WTC11 (cell line): ENCODE results near the gene STPG3.

Experiments used
- ATF1 ChIP-seq: sonication (generic); formaldehyde crosslinking; IDR thresholded peaks from 2 replicates; pipeline ENCODE4 v1.8.1; 2023; ENCODE audit warnings: mild to moderate bottlenecking, moderate library complexity, missing genetic modification reagents
- CREB1 ChIP-seq: sonication (generic); formaldehyde crosslinking; IDR thresholded peaks from 2 replicates; pipeline ENCODE4 v1.8.0; 2023; ENCODE audit warnings: mild to moderate bottlenecking, missing genetic modification reagents
- ELF4 ChIP-seq: sonication (generic); formaldehyde crosslinking; IDR thresholded peaks from 2 replicates; pipeline ENCODE4 v1.8.1; 2022; ENCODE audit warnings: low read depth, mild to moderate bottlenecking, moderate library complexity, missing genetic modification reagents
- NR3C1 ChIP-seq: sonication (generic); formaldehyde crosslinking; conservative IDR thresholded peaks from 2 replicates; pipeline ENCODE4 v1.8.1; 2023; ENCODE audit warnings: low read depth, mild to moderate bottlenecking, missing genetic modification reagents
- RORB ChIP-seq: fragments of 250-450 bp; sonication (Bioruptor Pico); IDR thresholded peaks from 2 replicates; pipeline ENCODE4 v1.9.0; 2021; ENCODE audit warnings: mild to moderate bottlenecking
- SP1 ChIP-seq: sonication (generic); formaldehyde crosslinking; conservative IDR thresholded peaks from 2 replicates; pipeline ENCODE4 v1.8.1; 2022; ENCODE audit warnings: missing genetic modification reagents
- TF ChIP-seq, protein P1 (sequence below): fragments of 200-600 bp; IDR thresholded peaks from 2 replicates; pipeline ENCODE4 v1.8.0; 2022; ENCODE audit warnings: antibody characterized with exemption
- TF ChIP-seq, protein P2 (sequence below): sonication (generic); formaldehyde crosslinking; IDR thresholded peaks from 2 replicates; pipeline ENCODE4 v1.8.1; 2023; ENCODE audit warnings: mild to moderate bottlenecking, missing genetic modification reagents, moderate library complexity
- TF ChIP-seq, protein P3 (sequence below): sonication (generic); formaldehyde crosslinking; IDR thresholded peaks from 2 replicates; pipeline ENCODE4 v1.8.1; 2023; ENCODE audit warnings: mild to moderate bottlenecking, missing genetic modification reagents, borderline replicate concordance

DNA sequence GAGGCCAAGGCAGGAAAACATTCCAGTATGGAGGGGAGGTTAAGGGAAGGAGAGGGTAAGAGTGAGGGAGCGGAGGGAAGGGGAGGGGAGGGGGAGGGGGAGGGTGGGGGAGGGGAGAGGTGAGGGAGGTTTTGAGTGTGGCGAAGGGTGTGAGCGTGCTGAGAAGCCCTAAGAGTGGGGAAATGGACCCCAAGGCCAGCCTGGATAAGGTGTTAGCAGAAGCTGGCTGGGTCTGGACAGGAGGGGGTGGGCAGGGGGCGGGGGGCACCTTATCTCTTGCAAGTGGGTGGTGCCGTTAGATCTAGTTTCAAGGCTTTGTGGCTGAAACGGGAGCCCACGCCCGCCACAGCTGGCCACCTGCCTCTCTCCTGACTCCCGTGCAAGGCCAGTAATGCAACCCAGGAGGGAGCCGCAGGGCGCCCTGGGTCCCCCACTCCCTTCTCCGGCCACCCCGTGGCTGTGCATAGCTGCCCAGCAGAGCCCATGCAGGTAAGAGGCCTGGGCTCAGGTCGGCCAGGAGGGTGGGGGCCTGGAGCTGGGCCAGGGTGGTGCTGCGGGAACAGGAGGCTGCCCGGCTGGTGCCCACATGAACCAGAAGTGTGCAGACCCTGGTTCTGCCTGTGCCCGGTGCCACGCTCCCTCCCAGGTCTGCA lies 23.1 kb upstream of the STPG3 start:
- TF ChIP-seq ELF4 (CRISPR knock-in tag) = no peak
- TF ChIP-seq NR3C1 (CRISPR knock-in tag) = no peak
- TF ChIP-seq, protein P1, sequence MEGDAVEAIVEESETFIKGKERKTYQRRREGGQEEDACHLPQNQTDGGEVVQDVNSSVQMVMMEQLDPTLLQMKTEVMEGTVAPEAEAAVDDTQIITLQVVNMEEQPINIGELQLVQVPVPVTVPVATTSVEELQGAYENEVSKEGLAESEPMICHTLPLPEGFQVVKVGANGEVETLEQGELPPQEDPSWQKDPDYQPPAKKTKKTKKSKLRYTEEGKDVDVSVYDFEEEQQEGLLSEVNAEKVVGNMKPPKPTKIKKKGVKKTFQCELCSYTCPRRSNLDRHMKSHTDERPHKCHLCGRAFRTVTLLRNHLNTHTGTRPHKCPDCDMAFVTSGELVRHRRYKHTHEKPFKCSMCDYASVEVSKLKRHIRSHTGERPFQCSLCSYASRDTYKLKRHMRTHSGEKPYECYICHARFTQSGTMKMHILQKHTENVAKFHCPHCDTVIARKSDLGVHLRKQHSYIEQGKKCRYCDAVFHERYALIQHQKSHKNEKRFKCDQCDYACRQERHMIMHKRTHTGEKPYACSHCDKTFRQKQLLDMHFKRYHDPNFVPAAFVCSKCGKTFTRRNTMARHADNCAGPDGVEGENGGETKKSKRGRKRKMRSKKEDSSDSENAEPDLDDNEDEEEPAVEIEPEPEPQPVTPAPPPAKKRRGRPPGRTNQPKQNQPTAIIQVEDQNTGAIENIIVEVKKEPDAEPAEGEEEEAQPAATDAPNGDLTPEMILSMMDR = no peak
- TF ChIP-seq, protein P2, sequence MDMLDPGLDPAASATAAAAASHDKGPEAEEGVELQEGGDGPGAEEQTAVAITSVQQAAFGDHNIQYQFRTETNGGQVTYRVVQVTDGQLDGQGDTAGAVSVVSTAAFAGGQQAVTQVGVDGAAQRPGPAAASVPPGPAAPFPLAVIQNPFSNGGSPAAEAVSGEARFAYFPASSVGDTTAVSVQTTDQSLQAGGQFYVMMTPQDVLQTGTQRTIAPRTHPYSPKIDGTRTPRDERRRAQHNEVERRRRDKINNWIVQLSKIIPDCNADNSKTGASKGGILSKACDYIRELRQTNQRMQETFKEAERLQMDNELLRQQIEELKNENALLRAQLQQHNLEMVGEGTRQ (CRISPR knock-in tag) = no peak
- TF ChIP-seq, protein P3, sequence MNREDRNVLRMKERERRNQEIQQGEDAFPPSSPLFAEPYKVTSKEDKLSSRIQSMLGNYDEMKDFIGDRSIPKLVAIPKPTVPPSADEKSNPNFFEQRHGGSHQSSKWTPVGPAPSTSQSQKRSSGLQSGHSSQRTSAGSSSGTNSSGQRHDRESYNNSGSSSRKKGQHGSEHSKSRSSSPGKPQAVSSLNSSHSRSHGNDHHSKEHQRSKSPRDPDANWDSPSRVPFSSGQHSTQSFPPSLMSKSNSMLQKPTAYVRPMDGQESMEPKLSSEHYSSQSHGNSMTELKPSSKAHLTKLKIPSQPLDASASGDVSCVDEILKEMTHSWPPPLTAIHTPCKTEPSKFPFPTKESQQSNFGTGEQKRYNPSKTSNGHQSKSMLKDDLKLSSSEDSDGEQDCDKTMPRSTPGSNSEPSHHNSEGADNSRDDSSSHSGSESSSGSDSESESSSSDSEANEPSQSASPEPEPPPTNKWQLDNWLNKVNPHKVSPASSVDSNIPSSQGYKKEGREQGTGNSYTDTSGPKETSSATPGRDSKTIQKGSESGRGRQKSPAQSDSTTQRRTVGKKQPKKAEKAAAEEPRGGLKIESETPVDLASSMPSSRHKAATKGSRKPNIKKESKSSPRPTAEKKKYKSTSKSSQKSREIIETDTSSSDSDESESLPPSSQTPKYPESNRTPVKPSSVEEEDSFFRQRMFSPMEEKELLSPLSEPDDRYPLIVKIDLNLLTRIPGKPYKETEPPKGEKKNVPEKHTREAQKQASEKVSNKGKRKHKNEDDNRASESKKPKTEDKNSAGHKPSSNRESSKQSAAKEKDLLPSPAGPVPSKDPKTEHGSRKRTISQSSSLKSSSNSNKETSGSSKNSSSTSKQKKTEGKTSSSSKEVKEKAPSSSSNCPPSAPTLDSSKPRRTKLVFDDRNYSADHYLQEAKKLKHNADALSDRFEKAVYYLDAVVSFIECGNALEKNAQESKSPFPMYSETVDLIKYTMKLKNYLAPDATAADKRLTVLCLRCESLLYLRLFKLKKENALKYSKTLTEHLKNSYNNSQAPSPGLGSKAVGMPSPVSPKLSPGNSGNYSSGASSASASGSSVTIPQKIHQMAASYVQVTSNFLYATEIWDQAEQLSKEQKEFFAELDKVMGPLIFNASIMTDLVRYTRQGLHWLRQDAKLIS (CRISPR knock-in tag) = no peak
- TF ChIP-seq CREB1 (CRISPR knock-in tag) = no peak
- TF ChIP-seq SP1 = no peak
- TF ChIP-seq RORB = no peak
- no peak for TF ChIP-seq ATF1 (CRISPR knock-in tag)
